DOHH2 (cell line): ENCODE results near the gene KCNN4.

Source experiments
- H3F3A ChIP-seq: fragments of 200-600 bp; sonication (generic), shearing (Covaris generic); 2 replicates; pipeline ENCODE4 v1.6.0; 2016; ENCODE audit warnings: antibody characterized with exemption, mild to moderate bottlenecking; ENCODE audit not compliant: control insufficient read depth, insufficient read depth
- H3K27ac ChIP-seq: fragments of 200-600 bp; sonication (generic); 2 replicates; pipeline ENCODE4 v1.5.1; 2014; ENCODE audit warnings: low read depth, mild to moderate bottlenecking, low read length, moderate library complexity
- H3K27me3 ChIP-seq: fragments of 200-600 bp; sonication (generic); 2 replicates; pipeline ENCODE4 v1.6.1; 2014; ENCODE audit warnings: mild to moderate bottlenecking, low read length, mixed read lengths; ENCODE audit not compliant: control insufficient read depth
- H3K36me3 ChIP-seq: fragments of 200-600 bp; sonication (generic); 2 replicates; pipeline ENCODE4 v1.6.1; 2014; ENCODE audit warnings: mild to moderate bottlenecking, low read length, moderate library complexity, mixed read lengths; ENCODE audit not compliant: control insufficient read depth
- H3K4me1 ChIP-seq: fragments of 200-600 bp; sonication (generic); 2 replicates; pipeline ENCODE4 v1.6.1; 2014; ENCODE audit warnings: mild to moderate bottlenecking, low read length, mixed read lengths; ENCODE audit not compliant: control insufficient read depth
- H3K4me2 ChIP-seq: fragments of 200-600 bp; sonication (generic); 2 replicates; pipeline ENCODE4 v1.6.0; 2014; ENCODE audit warnings: mild to moderate bottlenecking, low read length, moderate library complexity
- H3K4me3 ChIP-seq: fragments of 200-600 bp; sonication (generic); 2 replicates; pipeline ENCODE4 v1.5.1; 2014; ENCODE audit warnings: mild to moderate bottlenecking, low read length, mixed read lengths
- H3K79me2 ChIP-seq: fragments of 200-600 bp; sonication (generic); 2 replicates; pipeline ENCODE4 v1.6.1; 2014; ENCODE audit warnings: mild to moderate bottlenecking, low read length, mixed read lengths; ENCODE audit not compliant: control insufficient read depth
- H3K9me2 ChIP-seq: fragments of 200-600 bp; sonication (generic); replicated peaks from 2 replicates; pipeline ENCODE4 v1.6.1; 2014; ENCODE audit warnings: mild to moderate bottlenecking, low read length, mixed read lengths; ENCODE audit not compliant: control insufficient read depth
- H3K9me3 ChIP-seq: fragments of 200-600 bp; sonication (generic); 2 replicates; pipeline ENCODE4 v1.6.1; 2014; ENCODE audit warnings: antibody characterized with exemption, low read length, mixed read lengths; ENCODE audit not compliant: control insufficient read depth, insufficient read depth
- H4K20me1 ChIP-seq: fragments of 200-600 bp; sonication (generic); 2 replicates; pipeline ENCODE4 v1.6.0; 2014; ENCODE audit warnings: low read depth, mild to moderate bottlenecking, antibody characterized with exemption, low read length, moderate library complexity; ENCODE audit not compliant: control insufficient read depth, insufficient read depth
- CTCF ChIP-seq: fragments of 200-600 bp; sonication (generic); IDR thresholded peaks from one replicate; pipeline ENCODE4 v1.5.1; 2014; ENCODE audit warnings: antibody characterized with exemption, mild to moderate bottlenecking, low read depth, low read length; ENCODE audit not compliant: poor library complexity, severe bottlenecking
- EZH2phosphoT487 ChIP-seq: fragments of 200-600 bp; sonication (generic); IDR thresholded peaks from 2 replicates; pipeline ENCODE4 v1.6.1; 2017; ENCODE audit warnings: borderline replicate concordance, mild to moderate bottlenecking, antibody characterized with exemption, low read length, moderate library complexity, mixed read lengths

KCNN4 gene

GRCh38 chr19:43719378-43719868 is 61.4 kb downstream of the KCNN4 start:
- Histone ChIP-seq H4K20me1 (no peaks in the 10 kb centered on the region), H3K27me3 (no peaks in the 10 kb centered on the region), H3K4me3 (no peak overlapping the region), H3K9me3 (no peaks in the 10 kb centered on the region), H3K4me2 (no peak overlapping the region), H3F3A (no peaks in the 10 kb centered on the region), H3K36me3 (no peaks in the 10 kb centered on the region), H3K9me2 (no peaks in the 10 kb centered on the region), H3K4me1 (no peaks in the 10 kb centered on the region), H3K27ac (no peak overlapping the region), H3K79me2 (no peaks in the 10 kb centered on the region)
- TF ChIP-seq CTCF = no peak
- TF ChIP-seq EZH2phosphoT487 = no peak

- H3F3A ChIP-seq = no peaks in the 10 kb centered on the region
- no peaks in the 10 kb centered on the region for H3K79me2 ChIP-seq
- no peaks in the 10 kb centered on the region for H3K9me3 ChIP-seq
- H3K4me3 ChIP-seq = no peak overlapping the region
- no peaks in the 10 kb centered on the region for H3K9me2 ChIP-seq
- no peak overlapping the region for H3K27ac ChIP-seq
- no peak for TF ChIP-seq EZH2phosphoT487
- TF ChIP-seq CTCF = no peak
- no peaks in the 10 kb centered on the region for H3K4me1 ChIP-seq
- no peaks in the 10 kb centered on the region for H4K20me1 ChIP-seq
- H3K36me3 ChIP-seq = no peaks in the 10 kb centered on the region
- H3K4me2 ChIP-seq = no peak overlapping the region
- H3K27me3 ChIP-seq = no peaks in the 10 kb centered on the region
Measured at GRCh38 chr19:43718627-43719377, 62.0 kb downstream of the KCNN4 start.
